ENCODE results near the gene PCDH18.
"Not testable (repeated sequence)": the region's sequence is repeated elsewhere in the genome, so short reads cannot be mapped to it uniquely, and the experiment has no call there.

The PCDH18 gene

GRCh38 chr4:137531986-137532868, at the start of gene PCDH18:
TSS of gene PCDH18 (minus strand) at chr4:137532494. CDS start at chr4:137532088, 406 bp downstream.
- peak; percentile 16 for DNase-seq

GRCh38 chr4:137576446-137576845, 44.2 kb upstream of the PCDH18 start:
- DNase-seq = no peak

- DNase-seq = no peak
Observed at GRCh38 chr4:137572647-137573046, 40.4 kb upstream of the PCDH18 start.

- DNase-seq = no peak
Observed at GRCh38 chr4:137572163-137572562, 39.9 kb upstream of the PCDH18 start.

GRCh38 chr4:137559801-137560200, 27.5 kb upstream of the PCDH18 start:
- DNase-seq = no peak

GRCh38 chr4:137558951-137559350, 26.7 kb upstream of the PCDH18 start:
- no peak for DNase-seq

GRCh38 chr4:137545461-137545861, 13.2 kb upstream of the PCDH18 start:
- no peak for DNase-seq

GRCh38 chr4:137543648-137544047, 11.4 kb upstream of the PCDH18 start:
- DNase-seq = no peak

- no peak for DNase-seq
Observed at GRCh38 chr4:137543198-137543597, 10.9 kb upstream of the PCDH18 start.

GRCh38 chr4:137541876-137542646, 9.8 kb upstream of the PCDH18 start:
- no peak for DNase-seq

- no peak for DNase-seq
Observed at GRCh38 chr4:137541181-137541580, 8.9 kb upstream of the PCDH18 start.

GRCh38 chr4:137540356-137540755, 8.1 kb upstream of the PCDH18 start:
- DNase-seq = no peak

- no peak for DNase-seq
Observed at GRCh38 chr4:137538526-137538925, 6.2 kb upstream of the PCDH18 start.

- not testable (repeated sequence) for DNase-seq
Observed at GRCh38 chr4:137537807-137538206, 5.5 kb upstream of the PCDH18 start.

- DNase-seq = no peak
Observed at GRCh38 chr4:137536789-137537561, 4.7 kb upstream of the PCDH18 start.

- DNase-seq = no peak
Observed at GRCh38 chr4:137535718-137536117, 3.4 kb upstream of the PCDH18 start.

GRCh38 chr4:137534516-137534915, 2.2 kb upstream of the PCDH18 start:
- DNase-seq = no peak

GRCh38 chr4:137533855-137534254, 1.6 kb upstream of the PCDH18 start:
- no peak for DNase-seq

GRCh38 chr4:137532869-137533236, 559 bp upstream of the PCDH18 start:
- DNase-seq = no peak

- no peak for DNase-seq
Observed at GRCh38 chr4:137531168-137531985, 917 bp downstream of the PCDH18 start.

- DNase-seq = no peak
Observed at GRCh38 chr4:137530176-137530575, 2.1 kb downstream of the PCDH18 start.

GRCh38 chr4:137529432-137529831, 2.9 kb downstream of the PCDH18 start:
- DNase-seq = no peak

All from NCI-H774 (cell line).